Sigmoid colon (tissue), 7 donors: ENCODE measurements around the gene GJD4. TPM values are rescaled to one million over a fixed set of nuclear protein-coding genes. Genes with fewer than 3 reads are reported as not detected.

Experiments
- DNase-seq: peaks from one replicate; pipeline ENCODE4 v3.0.0-alpha.2; 2019
- H3K27ac ChIP-seq, 4 donors: fragments of 200-600 bp; sonication (generic); one replicate each; pipeline ENCODE4 v1.5.1; 2016 to 2019; ENCODE audit warnings: mild to moderate bottlenecking in 1 of 4
- H3K27me3 ChIP-seq, 3 donors: fragments of 200-600 bp; sonication (generic); one replicate each; pipeline ENCODE4 v1.5.1; 2019; ENCODE audit warnings: mild to moderate bottlenecking in 1 of 3
- H3K36me3 ChIP-seq, 4 donors: fragments of 200-600 bp; sonication (generic); one replicate each; pipeline ENCODE4 v1.5.1; 2016 to 2019
- H3K4me1 ChIP-seq, 4 donors: fragments of 200-600 bp; sonication (generic); one replicate each; pipeline ENCODE4 v1.5.1; 2017 to 2019
- H3K4me3 ChIP-seq, 4 donors: fragments of 200-600 bp; sonication (generic); one replicate each; pipeline ENCODE4 v1.5.1; 2017 to 2019; ENCODE audit warnings: mild to moderate bottlenecking in 2 of 4, moderate library complexity in 1 of 4
- H3K9me3 ChIP-seq, 4 donors: fragments of 200-600 bp in 3 of 4; sonication (generic) in 3 of 4; one replicate each; pipeline versions ENCODE4 v1.5.1 to v1.6.1; 2013 to 2019
- CTCF ChIP-seq, 4 experiments: fragments of 450-650 bp in 3 of 4; fragments of 200-600 bp in 1 of 4; IDR thresholded peaks; one replicate each; pipeline ENCODE4 v1.5.1; 2016 to 2019; ENCODE audit warnings: antibody characterized with exemption in 4 of 4, mild to moderate bottlenecking in 3 of 4, moderate library complexity in 2 of 4
- EP300 ChIP-seq, 4 donors: sonication (generic); formaldehyde crosslinking; IDR thresholded peaks; one replicate each; pipeline ENCODE4 v1.6.1; 2017; ENCODE audit warnings: antibody characterized with exemption in 4 of 4
- POLR2A ChIP-seq, 2 donors: fragments of 450-650 bp; IDR thresholded peaks; one replicate each; pipeline ENCODE4 v1.6.1; 2016; ENCODE audit warnings: antibody characterized with exemption in 2 of 2, mild to moderate bottlenecking in 2 of 2, moderate library complexity in 2 of 2
- POLR2AphosphoS5 ChIP-seq, 4 donors: sonication (generic); formaldehyde crosslinking; IDR thresholded peaks; one replicate each; pipeline ENCODE4 v1.6.1; 2017; ENCODE audit warnings: antibody characterized with exemption in 4 of 4
- WGBS, 2 donors: extraction: QIAGEN DNeasy Blood & Tissue Kit; methylation state at CpG; one replicate each; pipeline ENCODE4 v1.1.7; 2013; 5-methylcytosine and 5-hydroxymethylcytosine counted together
- intact Hi-C: fragments of 100-400 bp; cut with DNase I; formaldehyde crosslinking; loops from one replicate; pipeline ENCODE4 v1.15.1; 2023
- polyA plus RNA-seq, 3 donors: library from polyadenylated mRNA; stranded (reverse); fragments of 200-250 nt; gene quantifications; one replicate each; pipeline ENCODE4 v1.2.3, GENCODE V29; 2013
- total RNA-seq, 4 donors: library from RNA; depleted of rRNA; stranded (reverse); fragments of >200 nt; gene quantifications; one replicate each; pipeline ENCODE4 v1.1.0, GENCODE V29; 2016
- donor health status: healthy with polysubstance abuse.
- donor health status: Bipolar disorder and iron deficiency.
- donor health status: healthy.

GJD4 gene
- total and polyA plus RNA-seq, 7 donors, result not detected

DNA sequence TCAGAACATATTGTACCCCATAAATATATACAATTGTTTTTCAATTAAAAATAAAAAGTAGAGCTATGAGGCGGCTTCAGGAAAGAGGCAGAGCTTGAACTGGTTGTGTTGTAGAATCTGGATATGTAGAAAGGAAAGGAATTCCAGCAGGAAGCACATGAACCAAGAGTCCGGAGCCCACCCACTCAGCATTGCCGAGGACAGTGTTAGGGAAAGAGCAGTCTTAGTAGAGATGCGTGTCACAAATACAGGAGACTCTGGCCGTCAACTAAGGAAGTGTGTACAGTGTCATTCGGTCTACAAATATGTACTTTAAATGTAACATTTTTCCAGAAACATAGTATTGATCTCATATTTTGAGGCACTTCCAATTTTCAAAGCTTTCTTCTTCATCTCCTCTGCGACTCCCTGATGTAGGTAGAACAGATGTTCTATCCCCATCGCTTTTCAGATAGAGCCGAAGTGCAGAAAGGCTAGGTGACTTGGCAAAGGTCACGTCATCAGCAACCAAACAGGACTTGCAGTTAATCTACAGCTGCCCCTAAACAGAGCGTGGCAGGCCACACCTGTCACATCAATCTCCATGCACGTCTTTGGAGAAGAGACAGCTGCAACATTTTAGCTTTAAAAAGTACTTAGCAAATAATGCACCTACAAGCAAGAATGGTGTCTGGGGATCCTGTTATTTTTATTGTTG lies 25.3 kb upstream of the GJD4 start:
- intact Hi-C loops, result no loop called here
- Histone ChIP-seq H3K27me3 (no peaks in the 10 kb centered on the region), H3K4me3 (no peak overlapping the region), H3K27ac (no peak overlapping the region), H3K4me1 (no peaks in the 10 kb centered on the region), H3K9me3 (no peaks in the 10 kb centered on the region), H3K36me3 (peaks cover 0 to under 1% (median 0%) of the 10 kb centered on the region in 4 donors)
- DNase-seq, result no peak
- TF ChIP-seq CTCF (IDR thresholded peaks at IDR 0.05), result no peak
- no peak for TF ChIP-seq POLR2A (IDR thresholded peaks at IDR 0.05)
- TF ChIP-seq POLR2AphosphoS5 (IDR thresholded peaks at IDR 0.05), result no peak
- TF ChIP-seq EP300 (IDR thresholded peaks at IDR 0.05), result no peak
- 77% methylated on average over 12 of the region's 12 CpGs for WGBS, 2 donors

DNA sequence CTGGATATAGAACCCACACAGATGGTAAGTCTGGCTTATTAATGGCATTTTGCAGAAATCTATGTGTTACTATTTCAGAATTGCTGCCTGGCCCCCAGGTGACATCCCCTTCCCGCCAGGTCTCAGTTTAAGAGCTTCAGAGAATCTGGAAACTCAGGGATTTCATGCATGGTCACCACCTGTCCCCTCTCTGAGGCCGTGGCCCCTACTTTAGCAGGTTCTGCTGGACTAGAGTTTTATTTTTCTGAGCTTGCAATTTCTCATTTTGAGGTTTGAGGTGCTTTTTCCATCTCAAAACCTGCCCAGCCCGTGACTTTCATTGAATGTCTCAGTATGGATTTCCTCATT lies 24.7 kb upstream of the GJD4 start:
- no peak for DNase-seq
- Histone ChIP-seq H3K36me3 (no peaks in the 10 kb centered on the region), H3K27ac (no peak overlapping the region), H3K27me3 (no peaks in the 10 kb centered on the region), H3K9me3 (no peaks in the 10 kb centered on the region), H3K4me3 (no peak overlapping the region), H3K4me1 (no peaks in the 10 kb centered on the region)
- no peak for TF ChIP-seq CTCF (IDR thresholded peaks at IDR 0.05)
- TF ChIP-seq EP300 (IDR thresholded peaks at IDR 0.05), result no peak
- no peak for TF ChIP-seq POLR2A (IDR thresholded peaks at IDR 0.05)
- no peak for TF ChIP-seq POLR2AphosphoS5 (IDR thresholded peaks at IDR 0.05)
- WGBS, 2 donors, result 76 to 86% methylated on average over 3 of the region's 3 CpGs
- intact Hi-C loops, result no loop called here

DNA sequence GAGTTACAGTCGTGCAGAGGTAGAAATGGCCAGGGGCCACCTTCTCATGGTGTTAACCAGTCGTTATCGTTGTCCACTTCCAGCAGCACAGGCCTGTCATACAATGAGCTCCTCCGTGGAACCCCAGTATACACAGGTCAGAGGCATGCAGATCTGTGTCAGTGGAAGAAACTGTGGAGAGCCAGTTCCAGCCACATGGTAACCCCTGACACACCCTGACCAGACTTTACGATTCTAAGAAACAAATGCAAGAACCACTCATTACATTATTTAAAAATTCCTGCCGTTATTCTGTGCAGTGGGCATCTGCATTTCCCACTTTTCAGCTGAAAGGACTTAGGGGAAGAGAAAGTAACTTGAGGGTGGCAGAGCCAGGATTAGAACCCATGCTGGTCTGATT lies 23.5 kb upstream of the GJD4 start:
- no peak for TF ChIP-seq POLR2A (IDR thresholded peaks at IDR 0.05)
- no peak for TF ChIP-seq POLR2AphosphoS5 (IDR thresholded peaks at IDR 0.05)
- TF ChIP-seq EP300 (IDR thresholded peaks at IDR 0.05), result no peak
- no peak for TF ChIP-seq CTCF (IDR thresholded peaks at IDR 0.05)
- H3K36me3 ChIP-seq, result no peaks in the 10 kb centered on the region
- H3K27me3 ChIP-seq, result no peaks in the 10 kb centered on the region
- intact Hi-C loops, result no loop called here
- no peak overlapping the region for H3K27ac ChIP-seq
- DNase-seq, result no peak
- no peaks in the 10 kb centered on the region for H3K4me1 ChIP-seq
- WGBS, 2 donors, result 82 to 88% methylated on average over 6 of the region's 6 CpGs
- no peaks in the 10 kb centered on the region for H3K9me3 ChIP-seq
- H3K4me3 ChIP-seq, result no peak overlapping the region

GRCh38 chr10:35584946-35585345 lies 20.2 kb upstream of the GJD4 start:
- Histone ChIP-seq H3K9me3 (no peaks in the 10 kb centered on the region), H3K4me1 (no peaks in the 10 kb centered on the region), H3K4me3 (no peak overlapping the region), H3K27ac (no peak overlapping the region), H3K27me3 (no peaks in the 10 kb centered on the region), H3K36me3 (no peaks in the 10 kb centered on the region)
- TF ChIP-seq EP300 (IDR thresholded peaks at IDR 0.05) (no peak), POLR2AphosphoS5 (IDR thresholded peaks at IDR 0.05) (no peak), CTCF (IDR thresholded peaks at IDR 0.05) (no peak), POLR2A (IDR thresholded peaks at IDR 0.05) (no peak)
- WGBS, 2 donors, result 95 to 96% methylated on average over 9 of the region's 9 CpGs
- intact Hi-C loops, result no loop called here
- DNase-seq, result no peak

DNA sequence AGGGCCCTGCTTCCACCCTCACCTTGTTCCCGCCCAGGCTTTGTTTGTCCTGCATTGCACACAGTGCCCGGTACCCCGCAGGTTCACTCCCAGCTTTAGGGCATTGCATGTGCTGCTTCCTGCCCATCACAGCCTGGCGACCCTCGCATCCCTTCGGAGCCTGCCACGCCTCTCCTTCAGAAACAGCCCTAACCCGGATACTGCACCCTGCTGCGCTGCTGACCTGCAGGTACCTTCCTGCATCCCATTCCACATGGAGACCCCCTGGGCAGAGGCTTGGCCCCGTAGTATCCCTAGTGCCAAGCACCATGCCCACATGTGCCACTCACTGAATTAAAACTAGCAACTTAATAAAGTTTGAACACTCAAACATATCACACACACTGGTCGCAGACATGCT lies 19.8 kb upstream of the GJD4 start:
- DNase-seq, result no peak
- Histone ChIP-seq H3K9me3 (no peaks in the 10 kb centered on the region), H3K36me3 (no peaks in the 10 kb centered on the region), H3K27ac (no peak overlapping the region), H3K4me3 (no peak overlapping the region), H3K27me3 (no peaks in the 10 kb centered on the region), H3K4me1 (no peaks in the 10 kb centered on the region)
- 92 to 95% methylated on average over 11 of the region's 11 CpGs for WGBS, 2 donors
- no peak for TF ChIP-seq POLR2A (IDR thresholded peaks at IDR 0.05)
- TF ChIP-seq POLR2AphosphoS5 (IDR thresholded peaks at IDR 0.05), result no peak
- TF ChIP-seq CTCF (IDR thresholded peaks at IDR 0.05), result no peak
- intact Hi-C loops, result no loop called here
